Ishikawa (cell line): ENCODE results near the gene MOXD1.

Experiments
- CEBPB ChIP-seq: IDR thresholded peaks from 2 replicates; pipeline ENCODE4 v1.6.1; 2012
- CREB1 ChIP-seq: IDR thresholded peaks from 2 replicates; pipeline ENCODE4 v1.6.1; 2012; ENCODE audit warnings: low read depth
- EGR1 ChIP-seq: IDR thresholded peaks from 2 replicates; pipeline ENCODE4 v1.6.1; 2012
- EP300 ChIP-seq: IDR thresholded peaks from 2 replicates; pipeline ENCODE4 v1.6.1; 2012; ENCODE audit warnings: borderline replicate concordance
- FOXM1 ChIP-seq: IDR thresholded peaks from 2 replicates; pipeline ENCODE4 v1.6.1; 2012; ENCODE audit warnings: low read depth, borderline replicate concordance
- NFIC ChIP-seq: IDR thresholded peaks from 2 replicates; pipeline ENCODE4 v1.6.1; 2012
- RAD21 ChIP-seq: IDR thresholded peaks from 2 replicates; pipeline ENCODE4 v1.6.1; 2012; ENCODE audit warnings: low read depth
- TCF12 ChIP-seq: IDR thresholded peaks from 2 replicates; pipeline ENCODE4 v1.6.1; 2012; ENCODE audit warnings: low read depth
- TEAD4 ChIP-seq: IDR thresholded peaks from 2 replicates; pipeline ENCODE4 v1.6.1; 2012
- TF ChIP-seq, protein P1 (sequence below): IDR thresholded peaks from 2 replicates; pipeline ENCODE4 v1.6.1; 2012

Gene MOXD1

DNA sequence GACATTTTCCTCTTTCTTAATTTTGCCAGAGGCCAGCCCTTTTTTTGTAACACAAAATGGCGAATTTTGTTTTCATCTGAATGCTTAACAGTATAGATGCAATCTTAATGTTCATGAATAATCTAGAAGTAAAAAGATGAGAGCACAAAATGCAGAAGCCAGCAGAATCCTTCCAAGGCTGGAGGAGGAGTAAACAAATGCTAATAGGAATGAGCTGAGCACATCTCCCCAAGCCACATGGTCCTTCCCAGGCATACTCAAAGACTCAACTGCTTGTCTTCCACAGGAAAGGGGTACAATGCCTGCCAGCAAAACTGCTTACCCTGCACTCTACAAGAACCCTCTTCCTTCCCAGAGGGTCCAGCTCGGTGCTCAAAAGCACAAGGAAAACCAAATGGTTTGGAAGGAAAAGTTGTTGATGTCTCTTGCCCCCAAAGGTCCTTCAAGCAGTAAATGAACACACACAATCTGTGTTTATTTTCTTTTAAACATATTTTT, 155.1 kb downstream of the MOXD1 start:
- TF ChIP-seq EP300: no peak
- no peak for TF ChIP-seq RAD21
- no peak for TF ChIP-seq NFIC
- TF ChIP-seq FOXM1: no peak
- TF ChIP-seq, protein P1, sequence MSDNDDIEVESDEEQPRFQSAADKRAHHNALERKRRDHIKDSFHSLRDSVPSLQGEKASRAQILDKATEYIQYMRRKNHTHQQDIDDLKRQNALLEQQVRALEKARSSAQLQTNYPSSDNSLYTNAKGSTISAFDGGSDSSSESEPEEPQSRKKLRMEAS: no peak
- TF ChIP-seq TCF12: no peak
- TF ChIP-seq CEBPB: no peak
- TF ChIP-seq TEAD4: no peak
- TF ChIP-seq CREB1: no peak
- TF ChIP-seq EGR1: no peak
